ENCODE results near the gene ST7.

DNA sequence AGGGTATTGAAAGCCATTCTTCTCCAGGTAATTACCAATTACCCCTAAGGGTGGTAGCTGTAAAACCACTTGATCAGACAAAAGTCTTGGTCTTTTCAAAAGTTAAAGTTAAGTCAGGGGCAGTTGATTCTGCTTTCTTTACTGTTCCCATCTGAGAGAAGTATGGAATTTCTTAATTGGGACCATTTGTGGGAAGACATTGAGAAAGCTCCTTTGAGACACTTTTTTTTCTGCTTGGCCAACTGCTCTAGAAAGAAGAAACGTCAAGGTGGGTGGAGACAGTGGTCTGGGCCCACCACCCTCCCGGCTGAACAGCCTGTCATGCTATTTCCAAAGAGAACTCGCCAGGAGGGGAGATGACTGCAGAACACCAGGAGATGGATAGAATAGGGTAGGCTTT, 324.3 kb downstream of the ST7 start:
- no peak for TF ChIP-seq EZH2 (IDR thresholded peaks at IDR 0.05; ENCODE audit: borderline replicate concordance)
- TF ChIP-seq, protein P1, sequence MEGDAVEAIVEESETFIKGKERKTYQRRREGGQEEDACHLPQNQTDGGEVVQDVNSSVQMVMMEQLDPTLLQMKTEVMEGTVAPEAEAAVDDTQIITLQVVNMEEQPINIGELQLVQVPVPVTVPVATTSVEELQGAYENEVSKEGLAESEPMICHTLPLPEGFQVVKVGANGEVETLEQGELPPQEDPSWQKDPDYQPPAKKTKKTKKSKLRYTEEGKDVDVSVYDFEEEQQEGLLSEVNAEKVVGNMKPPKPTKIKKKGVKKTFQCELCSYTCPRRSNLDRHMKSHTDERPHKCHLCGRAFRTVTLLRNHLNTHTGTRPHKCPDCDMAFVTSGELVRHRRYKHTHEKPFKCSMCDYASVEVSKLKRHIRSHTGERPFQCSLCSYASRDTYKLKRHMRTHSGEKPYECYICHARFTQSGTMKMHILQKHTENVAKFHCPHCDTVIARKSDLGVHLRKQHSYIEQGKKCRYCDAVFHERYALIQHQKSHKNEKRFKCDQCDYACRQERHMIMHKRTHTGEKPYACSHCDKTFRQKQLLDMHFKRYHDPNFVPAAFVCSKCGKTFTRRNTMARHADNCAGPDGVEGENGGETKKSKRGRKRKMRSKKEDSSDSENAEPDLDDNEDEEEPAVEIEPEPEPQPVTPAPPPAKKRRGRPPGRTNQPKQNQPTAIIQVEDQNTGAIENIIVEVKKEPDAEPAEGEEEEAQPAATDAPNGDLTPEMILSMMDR (IDR thresholded peaks at IDR 0.05; ENCODE audit: poor library complexity) = no peak

All from hepatocyte (in vitro differentiated cells).